C4-2B (cell line): ENCODE data around the gene UBD.

Source experiments
- ZFX ChIP-seq: fragments of 450-650 bp; IDR thresholded peaks from 2 replicates; pipeline ENCODE4 v1.6.1; 2017
- TF ChIP-seq, protein P1 (sequence below): fragments of 450-650 bp; conservative IDR thresholded peaks from 2 replicates; pipeline ENCODE4 v1.5.1; 2017; ENCODE audit warnings: mild to moderate bottlenecking

GRCh38 chr6:29517728-29518440 lies 41.6 kb downstream of the UBD start:
- TF ChIP-seq, protein P1, sequence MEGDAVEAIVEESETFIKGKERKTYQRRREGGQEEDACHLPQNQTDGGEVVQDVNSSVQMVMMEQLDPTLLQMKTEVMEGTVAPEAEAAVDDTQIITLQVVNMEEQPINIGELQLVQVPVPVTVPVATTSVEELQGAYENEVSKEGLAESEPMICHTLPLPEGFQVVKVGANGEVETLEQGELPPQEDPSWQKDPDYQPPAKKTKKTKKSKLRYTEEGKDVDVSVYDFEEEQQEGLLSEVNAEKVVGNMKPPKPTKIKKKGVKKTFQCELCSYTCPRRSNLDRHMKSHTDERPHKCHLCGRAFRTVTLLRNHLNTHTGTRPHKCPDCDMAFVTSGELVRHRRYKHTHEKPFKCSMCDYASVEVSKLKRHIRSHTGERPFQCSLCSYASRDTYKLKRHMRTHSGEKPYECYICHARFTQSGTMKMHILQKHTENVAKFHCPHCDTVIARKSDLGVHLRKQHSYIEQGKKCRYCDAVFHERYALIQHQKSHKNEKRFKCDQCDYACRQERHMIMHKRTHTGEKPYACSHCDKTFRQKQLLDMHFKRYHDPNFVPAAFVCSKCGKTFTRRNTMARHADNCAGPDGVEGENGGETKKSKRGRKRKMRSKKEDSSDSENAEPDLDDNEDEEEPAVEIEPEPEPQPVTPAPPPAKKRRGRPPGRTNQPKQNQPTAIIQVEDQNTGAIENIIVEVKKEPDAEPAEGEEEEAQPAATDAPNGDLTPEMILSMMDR = no peak
- no peak for TF ChIP-seq ZFX
